Mucosa of rectum (tissue), 2 donors: ENCODE data around the gene LMX1B.

ENCODE experiments used
- H3K27ac ChIP-seq, 2 donors: one replicate each; pipeline ENCODE4 v1.7.0; 2013; ENCODE audit warnings: inconsistent platforms in 2 of 2, low read depth in 2 of 2, low read length in 2 of 2
- H3K27me3 ChIP-seq, 2 donors: one replicate each; pipeline ENCODE4 v1.7.0; 2013; ENCODE audit warnings: low read length in 2 of 2; ENCODE audit not compliant: control insufficient read depth in 2 of 2, insufficient read depth in 2 of 2
- H3K36me3 ChIP-seq, 2 donors: one replicate each; pipeline ENCODE4 v1.7.0; 2013; ENCODE audit warnings: low read length in 2 of 2; ENCODE audit not compliant: control insufficient read depth in 2 of 2, insufficient read depth in 2 of 2
- H3K4me1 ChIP-seq, 2 donors: one replicate each; pipeline ENCODE4 v1.7.0; 2013; ENCODE audit warnings: low read length in 2 of 2, mild to moderate bottlenecking in 1 of 2; ENCODE audit not compliant: control insufficient read depth in 2 of 2, insufficient read depth in 2 of 2
- H3K4me3 ChIP-seq, 2 donors: one replicate each; pipeline ENCODE4 v1.7.0; 2013; ENCODE audit warnings: low read length in 2 of 2
- H3K9ac ChIP-seq, 2 donors: one replicate each; pipeline ENCODE4 v1.7.0; 2013; ENCODE audit warnings: low read length in 2 of 2, low read depth in 1 of 2, mild to moderate bottlenecking in 1 of 2
- H3K9me3 ChIP-seq, 2 donors: one replicate each; pipeline ENCODE4 v1.7.0; 2013; ENCODE audit warnings: low read length in 2 of 2; ENCODE audit not compliant: control insufficient read depth in 2 of 2
- donor health status: healthy.
- donor health status: Normal muscosa, but diverticular disease.

LMX1B gene

DNA sequence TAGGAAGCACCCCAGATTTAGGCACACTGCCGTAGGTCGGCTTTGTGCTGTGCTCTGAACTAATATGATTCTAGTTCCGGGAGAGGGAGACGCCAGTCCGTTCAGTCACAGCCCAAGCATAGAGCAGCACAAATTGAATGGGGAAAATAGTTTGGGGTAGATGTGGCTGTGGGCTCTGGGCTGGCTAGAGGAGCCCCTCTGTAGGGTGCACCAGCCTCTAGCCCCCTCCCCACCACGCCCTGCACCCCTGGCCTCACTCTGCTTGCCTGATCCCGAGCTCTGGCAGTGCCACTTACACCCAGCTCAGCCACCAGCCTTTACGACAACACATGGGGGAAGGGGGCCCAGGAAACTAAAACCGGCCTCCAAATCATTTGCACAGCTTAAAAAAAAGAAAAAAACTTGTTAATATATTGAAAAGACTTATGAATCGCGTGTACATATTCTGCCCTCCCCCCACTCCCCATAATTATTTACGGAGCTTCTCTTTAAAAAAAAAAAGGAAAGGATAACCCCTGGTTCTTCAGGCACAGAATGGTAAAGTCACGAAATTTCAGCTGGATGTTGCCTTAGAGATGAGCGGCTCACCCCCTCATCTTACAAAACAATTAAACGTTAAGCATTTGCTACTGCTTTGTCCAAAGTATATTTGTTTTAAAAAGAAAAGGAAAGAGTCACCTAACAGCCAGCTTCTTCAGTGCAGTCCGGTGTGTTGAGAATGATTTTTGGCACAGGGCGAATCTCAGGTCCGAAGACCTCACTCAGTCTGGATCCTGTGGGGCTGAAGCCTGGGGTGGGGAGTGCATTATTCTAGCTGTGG lies 3.5 kb downstream of the LMX1B start:
- Histone ChIP-seq H3K27me3 (peaks cover 68 to 81% of the 10 kb centered on the region in 2 donors), H3K27ac (no peak overlapping the region), H3K36me3 (no peaks in the 10 kb centered on the region), H3K9ac (no peak overlapping the region), H3K4me3 (no peak overlapping the region), H3K4me1 (peaks cover 4 to 10% of the 10 kb centered on the region in 2 donors), H3K9me3 (no peaks in the 10 kb centered on the region)

DNA sequence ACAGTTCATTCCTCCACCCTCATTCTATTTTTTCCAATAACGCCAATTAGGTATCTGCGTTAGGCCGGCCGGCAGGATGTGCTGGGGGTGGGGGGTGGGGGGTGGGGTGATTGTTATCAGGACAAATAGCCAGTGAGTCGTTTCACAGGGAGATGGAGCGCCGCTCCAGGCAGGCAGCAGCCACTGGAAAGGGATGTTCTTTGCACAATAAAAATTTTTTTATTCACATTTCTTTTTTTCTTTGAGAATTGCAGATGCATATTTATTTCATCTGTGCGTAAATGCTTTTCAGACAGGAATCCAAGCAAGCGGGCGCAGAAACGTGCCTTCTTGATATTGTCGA lies 4.1 kb downstream of the LMX1B start:
- H3K4me1 ChIP-seq: peaks cover 2 to 9% of the 10 kb centered on the region in 2 donors
- H3K27ac ChIP-seq: no peak overlapping the region
- H3K27me3 ChIP-seq: peaks cover 70 to 84% of the 10 kb centered on the region in 2 donors
- H3K9ac ChIP-seq: no peak overlapping the region
- no peaks in the 10 kb centered on the region for H3K36me3 ChIP-seq
- no peak overlapping the region for H3K4me3 ChIP-seq
- no peaks in the 10 kb centered on the region for H3K9me3 ChIP-seq

DNA sequence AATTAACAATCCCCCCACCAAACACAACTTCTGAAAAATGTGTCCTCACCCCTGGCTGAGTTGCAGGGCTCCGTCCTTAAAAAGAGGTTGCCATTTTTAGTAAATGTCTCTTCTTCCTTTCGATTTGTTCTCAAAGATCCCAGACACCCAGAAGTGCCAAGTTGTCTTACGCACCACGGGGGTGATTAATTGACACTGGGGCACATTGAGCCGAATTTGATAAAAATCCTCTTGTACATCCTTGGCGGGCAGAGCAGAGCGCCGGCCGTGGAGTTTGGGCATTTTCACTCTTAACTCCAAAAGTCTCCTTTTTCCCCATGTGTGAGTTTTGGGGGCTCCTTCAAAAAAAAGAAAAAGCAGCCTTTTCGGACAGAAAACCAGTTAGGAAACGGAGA lies 4.5 kb downstream of the LMX1B start:
- Histone ChIP-seq H3K9ac (no peak overlapping the region), H3K4me3 (no peak overlapping the region), H3K36me3 (no peaks in the 10 kb centered on the region), H3K4me1 (peaks cover 0 to 5% of the 10 kb centered on the region in 2 donors), H3K27me3 (peaks cover 71 to 84% of the 10 kb centered on the region in 2 donors), H3K9me3 (no peaks in the 10 kb centered on the region), H3K27ac (no peak overlapping the region)

DNA sequence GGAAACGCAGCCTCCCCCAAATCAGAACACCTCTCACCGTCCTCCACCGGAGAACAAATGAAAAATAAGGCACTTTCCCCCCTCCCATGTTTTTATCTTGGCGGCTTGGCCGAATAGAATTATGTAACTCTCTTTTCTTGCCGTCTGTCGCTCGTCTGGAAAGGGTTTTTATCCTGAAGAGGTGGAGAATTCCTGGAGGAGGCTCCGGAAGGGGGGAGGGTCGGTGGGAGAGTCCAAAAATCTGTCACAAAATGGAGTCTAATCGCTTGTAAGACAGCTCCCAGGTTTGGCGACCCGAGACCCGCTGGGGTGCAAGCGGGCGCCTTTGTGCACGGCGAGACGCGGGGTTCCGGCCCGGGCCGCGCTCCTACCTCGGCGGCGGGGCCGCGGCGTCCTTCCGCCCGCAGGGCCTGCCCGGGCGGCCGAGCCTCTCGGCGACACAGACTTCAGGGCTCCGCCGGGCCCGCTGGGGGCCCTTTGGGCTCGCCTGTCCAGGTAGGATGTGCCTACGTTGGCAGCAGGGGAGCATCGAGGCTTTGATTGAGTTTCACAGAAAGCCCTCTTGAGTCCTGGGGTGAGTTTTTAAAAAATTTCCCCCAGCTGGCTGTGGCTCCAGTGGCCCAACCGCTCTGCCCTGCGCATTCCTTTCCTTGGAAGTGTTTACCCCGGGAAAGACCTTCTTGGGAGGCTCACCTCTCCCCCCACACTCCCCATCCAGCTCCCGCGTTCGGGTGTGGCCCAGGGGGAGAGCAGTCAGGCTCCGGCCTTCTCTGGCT lies 5.0 kb downstream of the LMX1B start:
- Histone ChIP-seq H3K4me3 (no peak overlapping the region), H3K9ac (no peak overlapping the region), H3K4me1 (peaks cover 0 to 5% of the 10 kb centered on the region in 2 donors), H3K9me3 (no peaks in the 10 kb centered on the region), H3K27ac (no peak overlapping the region), H3K36me3 (no peaks in the 10 kb centered on the region), H3K27me3 (peaks cover 76 to 88% of the 10 kb centered on the region in 2 donors)

DNA sequence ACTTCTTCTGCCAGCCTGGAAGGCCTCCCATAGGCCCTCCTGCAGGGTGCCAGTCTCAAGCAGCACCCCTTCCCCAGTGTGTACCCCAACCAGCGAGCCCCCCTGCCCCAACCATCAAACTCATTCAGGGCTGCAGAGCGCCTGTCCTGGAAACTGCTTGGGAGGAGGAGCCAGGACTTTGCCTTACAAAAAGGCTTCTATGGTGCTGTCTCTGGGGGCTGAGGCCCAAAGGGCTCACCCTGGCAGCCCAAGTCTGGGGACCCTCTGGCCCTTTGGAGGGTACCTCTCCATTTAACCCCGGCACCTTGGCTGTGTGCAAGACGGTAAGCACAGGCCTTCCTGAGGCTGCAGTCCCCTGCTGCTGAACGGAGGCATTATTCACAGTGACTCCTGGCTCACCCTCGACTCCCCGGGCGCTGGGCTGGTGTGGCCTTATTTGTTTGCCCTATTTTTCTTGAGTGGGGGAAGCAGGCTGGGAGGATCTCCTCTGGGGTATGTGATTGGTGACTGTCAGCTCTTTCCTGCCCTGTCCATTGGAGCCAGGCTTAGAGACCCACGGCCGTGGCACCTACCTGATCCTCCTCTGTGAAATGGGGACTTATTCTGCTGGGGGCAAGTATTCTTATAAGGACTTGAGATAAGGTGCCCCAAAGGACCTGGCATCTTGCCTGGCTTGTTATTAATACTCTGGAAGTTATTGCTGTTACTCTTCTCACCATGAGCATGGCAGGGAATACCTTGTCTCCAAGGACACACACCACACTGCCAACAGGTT lies 5.8 kb downstream of the LMX1B start:
- Histone ChIP-seq H3K27ac (no peak overlapping the region), H3K9me3 (no peaks in the 10 kb centered on the region), H3K4me1 (peaks cover 0 to 5% of the 10 kb centered on the region in 2 donors), H3K9ac (no peak overlapping the region), H3K4me3 (no peak overlapping the region), H3K36me3 (no peaks in the 10 kb centered on the region), H3K27me3 (peaks cover 82 to 94% of the 10 kb centered on the region in 2 donors)

DNA sequence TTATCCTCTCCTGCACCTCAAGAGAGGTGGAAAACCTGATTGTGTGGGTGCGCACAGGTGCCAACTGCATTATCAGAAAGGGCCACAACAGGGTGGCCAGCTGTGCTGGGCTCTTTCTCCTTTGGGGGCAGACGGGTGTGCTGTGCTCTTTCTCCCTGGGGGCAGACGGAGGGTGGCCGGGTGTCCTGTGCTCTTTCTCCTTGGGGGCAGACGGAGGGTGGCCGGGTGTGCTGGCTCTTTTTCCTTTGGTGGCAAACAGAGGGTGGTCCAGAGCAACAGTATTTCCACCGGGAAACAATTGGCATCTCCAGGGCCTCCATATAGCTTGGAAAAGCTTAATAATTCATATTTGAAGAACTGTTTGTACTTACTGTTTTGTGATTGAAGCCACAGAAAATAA lies 6.8 kb downstream of the LMX1B start:
- Histone ChIP-seq H3K36me3 (no peaks in the 10 kb centered on the region), H3K9me3 (no peaks in the 10 kb centered on the region), H3K4me3 (no peak overlapping the region), H3K9ac (no peak overlapping the region), H3K4me1 (no peaks in the 10 kb centered on the region), H3K27ac (no peak overlapping the region), H3K27me3 (peaks cover 86 to 94% of the 10 kb centered on the region in 2 donors)

DNA sequence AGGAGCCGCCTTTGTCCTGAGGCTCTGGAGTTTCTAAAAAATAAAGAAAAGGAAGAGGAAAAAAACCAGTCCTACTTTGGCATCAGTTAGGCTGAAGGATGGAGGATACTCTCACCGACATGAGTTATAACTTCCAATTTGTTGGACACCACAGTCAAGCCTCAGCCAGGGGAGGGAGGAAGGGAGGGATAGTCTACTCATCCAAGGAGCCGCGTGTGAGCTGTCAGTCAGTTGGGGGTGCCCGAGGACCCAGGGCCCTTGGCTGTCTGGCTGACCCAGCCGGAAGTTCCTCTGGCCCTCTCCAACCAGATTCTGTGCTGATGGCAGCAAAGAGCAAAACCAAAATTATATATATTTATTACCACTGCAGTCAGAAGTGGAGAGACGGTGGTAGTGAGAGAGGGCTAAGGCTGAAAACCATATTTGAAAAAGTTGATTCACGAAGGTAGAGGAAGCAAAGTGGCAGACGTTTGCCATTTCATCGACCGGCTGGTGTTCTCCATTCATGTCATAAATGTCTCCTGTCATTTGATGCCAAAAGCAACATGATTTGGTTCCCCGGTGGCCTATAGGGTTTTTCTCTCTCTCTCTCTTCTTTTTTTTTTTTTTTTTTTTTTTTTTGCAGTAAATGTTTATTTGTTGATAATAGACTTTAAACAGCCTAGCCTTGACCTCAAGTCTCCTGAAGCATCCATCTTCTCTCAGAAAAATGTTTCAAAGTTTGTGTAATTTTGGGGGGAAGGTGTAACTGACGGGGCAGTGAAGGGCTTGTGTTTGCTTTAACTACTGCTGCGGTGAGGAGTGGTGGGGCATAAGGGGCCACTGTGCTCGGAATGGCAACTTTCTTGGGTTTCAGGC lies 7.6 kb downstream of the LMX1B start:
- Histone ChIP-seq H3K27ac (no peak overlapping the region), H3K36me3 (no peaks in the 10 kb centered on the region), H3K4me3 (no peak overlapping the region), H3K4me1 (peaks cover 0 to 3% of the 10 kb centered on the region in 2 donors), H3K9ac (no peak overlapping the region), H3K27me3 (peaks cover 86 to 92% of the 10 kb centered on the region in 2 donors), H3K9me3 (no peaks in the 10 kb centered on the region)

DNA sequence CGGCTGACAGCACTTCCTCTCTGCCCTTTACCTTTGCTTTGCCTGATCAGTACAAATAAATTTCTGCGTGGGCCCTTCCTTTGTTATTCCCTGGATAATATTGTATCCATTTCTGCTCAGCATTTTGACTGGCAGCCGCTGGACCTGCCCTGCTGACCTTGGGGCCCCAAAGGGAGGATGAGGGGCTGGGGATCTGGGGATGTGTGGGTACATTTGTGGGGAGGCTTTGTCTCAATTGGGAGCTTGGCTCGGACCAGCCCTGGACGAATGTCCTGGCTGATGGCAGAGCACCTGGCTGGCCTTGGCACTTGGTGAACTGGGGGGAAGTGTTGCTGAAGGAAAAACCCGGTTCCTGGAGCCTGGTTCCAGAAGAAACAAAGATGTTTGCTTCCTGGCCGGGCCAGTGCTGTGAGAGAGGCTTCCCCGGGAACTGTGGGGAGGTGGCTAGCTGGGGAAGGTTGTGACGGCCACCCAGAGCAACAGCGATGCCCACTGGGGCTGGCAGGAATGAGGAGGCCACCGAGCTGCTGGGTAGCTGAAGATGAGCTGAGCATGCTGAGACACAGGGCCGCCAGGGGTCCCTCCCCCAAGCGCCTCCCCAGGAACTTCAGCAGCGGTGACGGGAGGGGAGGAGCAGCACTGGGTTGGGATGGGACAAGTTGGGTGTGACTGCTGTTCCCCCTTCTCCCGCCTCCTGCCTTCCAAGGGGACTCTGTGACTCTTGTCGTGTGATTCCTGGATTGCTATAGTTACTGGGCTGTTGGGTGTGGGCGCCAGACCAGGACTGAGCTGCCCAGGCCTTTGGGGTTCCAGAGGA lies 8.4 kb downstream of the LMX1B start:
- no peaks in the 10 kb centered on the region for H3K9me3 ChIP-seq
- H3K4me1 ChIP-seq: peaks cover 0 to 4% of the 10 kb centered on the region in 2 donors
- no peak overlapping the region for H3K27ac ChIP-seq
- no peaks in the 10 kb centered on the region for H3K36me3 ChIP-seq
- H3K4me3 ChIP-seq: no peak overlapping the region
- H3K9ac ChIP-seq: no peak overlapping the region
- peaks cover 83 to 92% of the 10 kb centered on the region in 2 donors for H3K27me3 ChIP-seq

DNA sequence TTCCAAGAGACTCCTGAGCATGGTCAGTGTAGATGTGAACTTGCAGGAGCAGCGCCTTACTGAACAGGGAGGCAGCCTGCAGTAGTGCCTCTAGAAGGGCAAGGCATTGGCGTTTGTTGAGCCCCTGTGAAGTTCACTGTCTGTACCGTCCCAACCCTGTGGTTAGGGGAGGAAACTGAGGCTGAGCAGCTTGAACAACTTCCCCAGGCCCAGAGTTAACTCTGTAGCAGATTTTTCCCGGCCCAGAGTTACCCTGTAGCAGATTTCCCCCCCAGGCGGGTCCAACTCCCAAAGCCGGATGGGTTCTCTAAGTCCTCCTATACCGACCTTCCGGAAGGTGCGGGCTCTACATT lies 9.6 kb downstream of the LMX1B start:
- peaks cover 0 to 4% of the 10 kb centered on the region in 2 donors for H3K4me1 ChIP-seq
- no peaks in the 10 kb centered on the region for H3K36me3 ChIP-seq
- no peak overlapping the region for H3K9ac ChIP-seq
- H3K27ac ChIP-seq: no peak overlapping the region
- no peak overlapping the region for H3K4me3 ChIP-seq
- H3K9me3 ChIP-seq: no peaks in the 10 kb centered on the region
- H3K27me3 ChIP-seq: peaks cover 87 to 95% of the 10 kb centered on the region in 2 donors
